Kidney (tissue), 14 donors: ENCODE results near the gene ACVR2B. TPM values are rescaled to one million over a fixed set of nuclear protein-coding genes. Genes with fewer than 3 reads are reported as not detected.

Experiments
- DNase-seq, 5 donors: peaks; one replicate each; pipeline ENCODE4 v3.0.0-alpha.2; 2013 to 2020
- FAIRE-seq: peaks from 2 replicates; lab custom pipeline; 2012; peaks lifted over from hg19 to GRCh38; lab: Jason Lieb, UNC
- H3K27ac ChIP-seq, 2 donors: one replicate each; pipeline ENCODE4 v1.7.0; 2013; ENCODE audit warnings: low read depth in 2 of 2, low read length in 2 of 2, inconsistent platforms in 1 of 2
- H3K27me3 ChIP-seq: one replicate; pipeline ENCODE4 v1.7.1; 2013; ENCODE audit warnings: low read length, inconsistent platforms; ENCODE audit not compliant: control insufficient read depth, insufficient read depth
- H3K36me3 ChIP-seq, 3 donors: one replicate each; pipeline versions ENCODE4 v1.7.0 to v1.7.1; 2013; ENCODE audit warnings: low read length in 3 of 3, control low read depth in 1 of 3, inconsistent platforms in 1 of 3; ENCODE audit not compliant: insufficient read depth in 3 of 3, control insufficient read depth in 2 of 3
- H3K4me1 ChIP-seq, 3 donors: one replicate each; pipeline versions ENCODE4 v1.7.0 to v1.7.1; 2013; ENCODE audit warnings: low read length in 3 of 3, inconsistent platforms in 1 of 3, low read depth in 1 of 3; ENCODE audit not compliant: control insufficient read depth in 2 of 3, insufficient read depth in 2 of 3
- H3K4me3 ChIP-seq, 3 donors: one replicate each; pipeline versions ENCODE4 v1.7.0 to v1.8.1; 2013; ENCODE audit warnings: low read length in 3 of 3, control low read depth in 1 of 3, inconsistent platforms in 1 of 3
- H3K9ac ChIP-seq, 3 donors: one replicate each; pipeline versions ENCODE4 v1.7.0 to v1.7.1; 2013; ENCODE audit warnings: low read length in 3 of 3, control low read depth in 1 of 3, inconsistent platforms in 1 of 3
- H3K9me3 ChIP-seq, 3 donors: one replicate each; pipeline versions ENCODE4 v1.7.0 to v1.7.1; 2013; ENCODE audit warnings: low read length in 3 of 3, control low read depth in 1 of 3, inconsistent platforms in 1 of 3; ENCODE audit not compliant: control insufficient read depth in 2 of 3, insufficient read depth in 1 of 3
- CTCF ChIP-seq: IDR thresholded peaks from 3 replicates; pipeline ENCODE4 v1.5.1; 2012; ENCODE audit warnings: mild to moderate bottlenecking, moderate library complexity, borderline replicate concordance; ENCODE audit not compliant: insufficient read depth; ENCODE audit errors: extremely low read depth
- intact Hi-C: fragments of 100-400 bp; cut with DNase I; formaldehyde crosslinking; loops from one replicate; pipeline ENCODE4 v1.11.1; 2022
- polyA plus RNA-seq: library from polyadenylated mRNA; stranded (reverse); fragments of 350-450 nt; fragmentation: Illumina TruSeq; extraction: RNeasy Lipid Tissue Mini Kit (QIAGEN cat#74804); gene quantifications from one replicate; pipeline ENCODE4 v1.2.3, GENCODE V29; 2014; ENCODE audit warnings: low read depth, low replicate concordance; ENCODE audit not compliant: insufficient read depth
- total RNA-seq: library from RNA; stranded (reverse); fragmentation: NEBNext Ultra II Directional; extraction: Animal tissue kit (Norgen Biotek cat#: 25700); gene quantifications from one replicate; pipeline ENCODE4 v1.2.1, GENCODE V29; 2021
- donor health status: control.
- donor health status: control.
- donor health status: control.
- donor health status: control.
- donor health status: control.
- donor health status: DM: yes; HTN: yes; CAD: no.
- donor health status: Normal renal cell carcinoma (clear cell type).

Gene ACVR2B
- total and polyA plus RNA-seq, 2 donors from 2014 or later, result 1.2 to 11.2 TPM

DNA sequence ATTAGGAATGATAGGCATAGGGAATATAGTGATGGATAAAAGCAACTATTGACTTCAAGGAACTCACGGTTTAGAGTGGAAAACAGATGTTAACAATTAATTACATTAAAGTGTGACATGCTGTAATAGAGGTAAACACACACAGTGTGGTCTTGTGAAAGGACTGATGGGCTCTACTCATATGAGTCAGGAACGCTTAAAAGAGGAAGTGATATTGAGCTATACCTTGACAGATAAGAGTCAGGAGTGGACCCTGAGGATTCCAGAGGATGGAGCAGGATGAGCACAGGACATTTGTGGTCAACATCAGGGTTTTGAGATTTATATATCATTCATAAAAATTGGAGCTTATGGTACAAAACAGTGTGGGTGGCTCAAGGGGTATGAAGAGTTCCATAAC lies 53.4 kb downstream of the ACVR2B start:
- H3K4me3 ChIP-seq, result no peak overlapping the region
- H3K27ac ChIP-seq, result no peak overlapping the region
- no peak overlapping the region for H3K9ac ChIP-seq
- TF ChIP-seq CTCF, result no peak
- H3K9me3 ChIP-seq, result no peaks in the 10 kb centered on the region
- H3K4me1 ChIP-seq, result no peaks in the 10 kb centered on the region
- no peak for FAIRE-seq
- H3K36me3 ChIP-seq, result peaks cover 4 to 6% (median 4%) of the 10 kb centered on the region in 3 donors
- DNase-seq, result no peak
- intact Hi-C loops, result no loop called here
- no peaks in the 10 kb centered on the region for H3K27me3 ChIP-seq

- peaks cover 4 to 11% (median 4%) of the 10 kb centered on the region in 3 donors for H3K36me3 ChIP-seq
- no peak overlapping the region for H3K4me3 ChIP-seq
- intact Hi-C loops, result no loop called here
- DNase-seq, result no peak
- no peak for FAIRE-seq
- H3K27me3 ChIP-seq, result no peaks in the 10 kb centered on the region
- no peak overlapping the region for H3K27ac ChIP-seq
- no peak overlapping the region for H3K9ac ChIP-seq
- H3K4me1 ChIP-seq, result no peaks in the 10 kb centered on the region
- no peaks in the 10 kb centered on the region for H3K9me3 ChIP-seq
- TF ChIP-seq CTCF, result no peak
These were observed 56.0 kb downstream of the ACVR2B start for GRCh38 chr3:38509732-38510131.

GRCh38 chr3:38510631-38511030 lies 56.9 kb downstream of the ACVR2B start:
- intact Hi-C loops, result no loop called here
- no peak overlapping the region for H3K9ac ChIP-seq
- FAIRE-seq (no peak), DNase-seq (no peak)
- no peaks in the 10 kb centered on the region for H3K4me1 ChIP-seq
- H3K27ac ChIP-seq, result no peak overlapping the region
- H3K9me3 ChIP-seq, result no peaks in the 10 kb centered on the region
- no peak for TF ChIP-seq CTCF
- H3K4me3 ChIP-seq, result no peak overlapping the region
- H3K36me3 ChIP-seq, result peaks cover 4 to 11% (median 4%) of the 10 kb centered on the region in 3 donors
- no peaks in the 10 kb centered on the region for H3K27me3 ChIP-seq

DNA sequence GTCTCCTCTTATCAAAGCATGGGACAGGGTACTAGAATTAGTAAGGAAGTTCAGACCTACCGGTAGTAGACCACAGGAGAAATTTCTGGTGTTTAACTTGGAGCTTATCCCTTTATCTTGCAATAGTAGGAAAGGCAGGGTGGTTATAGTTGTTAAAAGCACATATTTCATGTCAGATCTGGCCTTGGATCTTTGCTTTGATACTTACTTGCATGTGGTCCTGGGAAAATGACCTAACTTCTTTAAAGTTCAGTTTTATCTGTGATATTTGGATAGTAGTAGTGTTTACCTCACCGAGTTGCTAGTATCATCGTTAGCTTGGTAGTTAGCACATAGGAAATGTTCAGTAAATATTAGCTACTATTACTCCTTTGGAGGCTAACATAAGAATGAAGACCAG lies 57.9 kb downstream of the ACVR2B start:
- H3K9me3 ChIP-seq, result no peaks in the 10 kb centered on the region
- H3K27ac ChIP-seq, result no peak overlapping the region
- no peaks in the 10 kb centered on the region for H3K4me1 ChIP-seq
- TF ChIP-seq CTCF, result no peak
- FAIRE-seq, result no peak
- intact Hi-C loops, result no loop called here
- H3K9ac ChIP-seq, result no peak overlapping the region
- DNase-seq, result no peak
- H3K27me3 ChIP-seq, result no peaks in the 10 kb centered on the region
- H3K4me3 ChIP-seq, result no peak overlapping the region
- H3K36me3 ChIP-seq, result peaks cover 4 to 11% (median 4%) of the 10 kb centered on the region in 3 donors
